Activated gamma-delta T cell treated with anti-CD3 and anti-CD28 coated beads, Interleukin-2, amount 50 U/mL, for 16 hours (primary cell): ENCODE results near the gene ARID5B.

Experiments used
- DNase-seq: peaks from one replicate; pipeline ENCODE4 v3.0.0-alpha.2; 2020; ENCODE audit warnings: low read depth

ARID5B gene

GRCh38 chr10:62098278-62099121 is 197.0 kb downstream of the ARID5B start:
- DNase-seq: no peak

- no peak for DNase-seq
These were observed 197.8 kb downstream of the ARID5B start for GRCh38 chr10:62099299-62099698.

GRCh38 chr10:62103857-62104256 is 202.4 kb downstream of the ARID5B start:
- DNase-seq: no peak

- no peak for DNase-seq
These were observed 205.5 kb downstream of the ARID5B start for GRCh38 chr10:62106929-62107519.

GRCh38 chr10:62108759-62109586 is 207.5 kb downstream of the ARID5B start:
- DNase-seq: no peak

GRCh38 chr10:62109587-62110293 is 208.2 kb downstream of the ARID5B start:
- no peak for DNase-seq

- DNase-seq: no peak
These were observed 210.8 kb downstream of the ARID5B start for GRCh38 chr10:62112300-62112699.

GRCh38 chr10:62112963-62113362 is 211.5 kb downstream of the ARID5B start:
- DNase-seq: no peak

- DNase-seq: no peak
These were observed 212.2 kb downstream of the ARID5B start for GRCh38 chr10:62113680-62114079.

GRCh38 chr10:62115321-62115720 is 213.8 kb downstream of the ARID5B start:
- DNase-seq: no peak

GRCh38 chr10:62115842-62116241 is 214.3 kb downstream of the ARID5B start:
- no peak for DNase-seq

- no peak for DNase-seq
These were observed 215.4 kb downstream of the ARID5B start for GRCh38 chr10:62116896-62117295.

- no peak for DNase-seq
These were observed 219.7 kb downstream of the ARID5B start for GRCh38 chr10:62121187-62121530.

GRCh38 chr10:62127975-62128374 is 226.5 kb downstream of the ARID5B start:
- DNase-seq: no peak

- no peak for DNase-seq
These were observed 229.4 kb downstream of the ARID5B start for GRCh38 chr10:62130948-62131347.

- DNase-seq: no peak
These were observed 230.2 kb downstream of the ARID5B start for GRCh38 chr10:62131724-62132123.

- no peak for DNase-seq
These were observed 232.1 kb downstream of the ARID5B start for GRCh38 chr10:62133618-62134017.

GRCh38 chr10:62136931-62137330 is 235.4 kb downstream of the ARID5B start:
- no peak for DNase-seq
